Hepatocyte (in vitro differentiated cells): ENCODE data around the gene RPL38.

Source experiments
- EZH2phosphoT487 ChIP-seq: fragments of 200-600 bp; sonication (generic); IDR thresholded peaks from one replicate; pipeline ENCODE4 v1.6.1; 2018; ENCODE audit warnings: antibody characterized with exemption, mild to moderate bottlenecking, low read depth, moderate library complexity; ENCODE audit not compliant: unreplicated experiment, severe bottlenecking
- TF ChIP-seq, protein P1 (sequence below): fragments of 200-600 bp; sonication (generic); IDR thresholded peaks from 2 replicates; pipeline ENCODE4 v1.5.1; 2016; ENCODE audit warnings: antibody characterized with exemption, mild to moderate bottlenecking; ENCODE audit not compliant: poor library complexity

DNA sequence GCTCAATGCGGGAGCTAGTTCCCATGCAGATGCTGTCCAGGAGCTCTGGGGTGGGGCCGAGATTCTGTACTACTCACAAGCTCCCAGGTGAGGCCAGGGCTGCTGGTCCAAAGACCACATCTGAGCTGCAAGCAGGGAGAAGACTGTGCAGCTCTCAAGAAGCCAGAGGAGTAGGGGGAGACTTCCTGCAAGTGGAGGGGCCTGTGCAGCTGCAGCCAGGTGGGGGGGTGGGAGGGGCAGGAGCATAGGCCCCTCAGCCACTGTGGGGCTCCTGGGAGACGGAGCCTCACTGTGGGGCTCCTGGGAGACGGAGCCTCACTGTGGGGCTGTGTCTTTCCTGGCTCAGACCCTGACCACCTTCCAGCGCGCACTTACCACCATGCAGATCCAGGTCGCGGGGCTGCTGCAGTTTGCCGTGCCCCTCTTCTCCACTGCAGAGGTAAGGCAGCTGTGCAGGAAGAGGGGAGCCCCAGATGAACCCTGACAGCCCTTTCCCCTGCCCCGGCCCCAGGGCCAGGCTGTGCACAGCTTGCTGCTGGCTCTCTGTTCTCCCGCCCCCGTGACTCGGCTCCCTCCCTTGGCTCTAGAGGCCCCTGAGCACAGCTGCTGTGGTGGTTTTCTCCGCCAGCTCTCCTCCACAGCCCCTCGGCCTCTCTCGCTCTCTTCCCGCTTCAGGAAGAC, 46.3 kb downstream of the RPL38 start:
- TF ChIP-seq, protein P1, sequence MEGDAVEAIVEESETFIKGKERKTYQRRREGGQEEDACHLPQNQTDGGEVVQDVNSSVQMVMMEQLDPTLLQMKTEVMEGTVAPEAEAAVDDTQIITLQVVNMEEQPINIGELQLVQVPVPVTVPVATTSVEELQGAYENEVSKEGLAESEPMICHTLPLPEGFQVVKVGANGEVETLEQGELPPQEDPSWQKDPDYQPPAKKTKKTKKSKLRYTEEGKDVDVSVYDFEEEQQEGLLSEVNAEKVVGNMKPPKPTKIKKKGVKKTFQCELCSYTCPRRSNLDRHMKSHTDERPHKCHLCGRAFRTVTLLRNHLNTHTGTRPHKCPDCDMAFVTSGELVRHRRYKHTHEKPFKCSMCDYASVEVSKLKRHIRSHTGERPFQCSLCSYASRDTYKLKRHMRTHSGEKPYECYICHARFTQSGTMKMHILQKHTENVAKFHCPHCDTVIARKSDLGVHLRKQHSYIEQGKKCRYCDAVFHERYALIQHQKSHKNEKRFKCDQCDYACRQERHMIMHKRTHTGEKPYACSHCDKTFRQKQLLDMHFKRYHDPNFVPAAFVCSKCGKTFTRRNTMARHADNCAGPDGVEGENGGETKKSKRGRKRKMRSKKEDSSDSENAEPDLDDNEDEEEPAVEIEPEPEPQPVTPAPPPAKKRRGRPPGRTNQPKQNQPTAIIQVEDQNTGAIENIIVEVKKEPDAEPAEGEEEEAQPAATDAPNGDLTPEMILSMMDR: no peak
- no peak for TF ChIP-seq EZH2phosphoT487
